PC-3 (cell line): ENCODE data around the gene NOD1. TPM values are rescaled to one million over a fixed set of nuclear protein-coding genes. Genes with fewer than 3 reads are reported as not detected.

ENCODE experiments used
- ATAC-seq: fragments of 200-7000 bp; cut with Tn5 transposase; 2 replicates; pipeline ENCODE4 v1.9.1; 2020; ENCODE audit warnings: mild to moderate bottlenecking, moderate library complexity
- BruUV-seq: library from RNA; stranded (reverse); fragments of 400-500 nt; replicated peaks from 2 replicates; lab custom pipeline; 2021; lab: Mats Ljungman, UMichigan
- CTCF ChIA-PET: fragments of 300-600 bp; sonication (Branson Sonifier 250); formaldehyde crosslinking; loops from one replicate; lab custom pipeline; 2022; ENCODE audit warnings: antibody characterized with exemption; lab: Charles Lee
- POLR2A ChIA-PET: fragments of 300-600 bp; sonication (Branson Sonifier 250); formaldehyde crosslinking; loops from one replicate; lab custom pipeline; 2022; ENCODE audit warnings: antibody characterized with exemption; ENCODE audit not compliant: unreplicated experiment; lab: Charles Lee
- DNase-seq: peaks from one replicate; pipeline ENCODE4 v3.0.0-alpha.2; 2015
- H2AFZ ChIP-seq: fragments of 300-600 bp; sonication (generic); 2 replicates; pipeline ENCODE4 v1.6.0; 2016; ENCODE audit warnings: antibody characterized with exemption, low read length
- H3F3A ChIP-seq: fragments of 300-600 bp; sonication (generic); one replicate; pipeline ENCODE4 v1.6.0; 2017; ENCODE audit warnings: antibody characterized with exemption, low read length, control low read depth, mild to moderate bottlenecking; ENCODE audit not compliant: unreplicated experiment
- H3K27ac ChIP-seq: fragments of 300-600 bp; sonication (generic); 2 replicates; pipeline ENCODE4 v1.5.1; 2016; ENCODE audit warnings: mild to moderate bottlenecking, low read length
- H3K27me3 ChIP-seq: fragments of 300-600 bp; sonication (generic); 2 replicates; pipeline ENCODE4 v1.6.1; 2016; ENCODE audit warnings: low read length, mixed read lengths
- H3K36me3 ChIP-seq: fragments of 300-600 bp; sonication (generic); 2 replicates; pipeline ENCODE4 v1.6.1; 2016; ENCODE audit warnings: low read depth, mixed run types, low read length, mixed read lengths
- H3K4me1 ChIP-seq: fragments of 300-600 bp; sonication (generic); 2 replicates; pipeline ENCODE4 v1.5.1; 2016; ENCODE audit warnings: low read length; ENCODE audit not compliant: insufficient read depth
- H3K4me2 ChIP-seq: fragments of 300-600 bp; sonication (generic); 2 replicates; pipeline ENCODE4 v1.6.0; 2016; ENCODE audit warnings: low read length
- H3K4me3 ChIP-seq: fragments of 300-600 bp; sonication (generic); 2 replicates; pipeline ENCODE4 v1.5.1; 2016; ENCODE audit warnings: mild to moderate bottlenecking, low read length, mixed read lengths
- H3K79me2 ChIP-seq: fragments of 300-600 bp; sonication (generic); 2 replicates; pipeline ENCODE4 v1.6.1; 2017; ENCODE audit warnings: low read length, mixed read lengths
- H3K9ac ChIP-seq: fragments of 300-600 bp; sonication (generic); 2 replicates; pipeline ENCODE4 v1.6.0; 2016; ENCODE audit warnings: mild to moderate bottlenecking, low read length
- H3K9me2 ChIP-seq: fragments of 300-600 bp; sonication (generic); replicated peaks from 2 replicates; pipeline ENCODE4 v1.6.1; 2016; ENCODE audit warnings: mixed run types, low read length, mixed read lengths
- H3K9me3 ChIP-seq: fragments of 300-600 bp; sonication (generic); 2 replicates; pipeline ENCODE4 v1.6.1; 2016; ENCODE audit warnings: low read length, mixed read lengths
- H4K20me1 ChIP-seq: fragments of 300-600 bp; sonication (generic); 2 replicates; pipeline ENCODE4 v1.6.1; 2016; ENCODE audit warnings: low read length, mixed read lengths
- EZH2 ChIP-seq: fragments of 300-600 bp; sonication (generic); IDR thresholded peaks from one replicate; pipeline ENCODE4 v1.6.1; 2017; ENCODE audit warnings: antibody characterized with exemption, mild to moderate bottlenecking, low read length; ENCODE audit not compliant: unreplicated experiment
- EZH2phosphoT487 ChIP-seq: fragments of 300-600 bp; sonication (generic); IDR thresholded peaks from 2 replicates; pipeline ENCODE4 v1.6.1; 2018; ENCODE audit warnings: mild to moderate bottlenecking, antibody characterized with exemption, low read length, borderline replicate concordance
- intact Hi-C: fragments of 100-400 bp; cut with micrococcal nuclease; formaldehyde crosslinking; loops from 2 replicates; pipeline ENCODE4 v1.9.0; 2023
- total RNA-seq: library from RNA; depleted of rRNA; stranded (reverse); fragments of >200 nt; gene quantifications from 2 replicates; pipeline ENCODE4 v1.2.3, GENCODE V29; 2014
- TF ChIP-seq, protein P1 (sequence below): fragments of 300-600 bp; sonication (generic); conservative IDR thresholded peaks from 2 replicates; pipeline ENCODE4 v1.5.1; 2017; ENCODE audit warnings: antibody characterized with exemption, low read depth, mild to moderate bottlenecking, low read length

Gene NOD1
- total RNA-seq, 1 experiment from 2014 or later, result 5.9 TPM

DNA sequence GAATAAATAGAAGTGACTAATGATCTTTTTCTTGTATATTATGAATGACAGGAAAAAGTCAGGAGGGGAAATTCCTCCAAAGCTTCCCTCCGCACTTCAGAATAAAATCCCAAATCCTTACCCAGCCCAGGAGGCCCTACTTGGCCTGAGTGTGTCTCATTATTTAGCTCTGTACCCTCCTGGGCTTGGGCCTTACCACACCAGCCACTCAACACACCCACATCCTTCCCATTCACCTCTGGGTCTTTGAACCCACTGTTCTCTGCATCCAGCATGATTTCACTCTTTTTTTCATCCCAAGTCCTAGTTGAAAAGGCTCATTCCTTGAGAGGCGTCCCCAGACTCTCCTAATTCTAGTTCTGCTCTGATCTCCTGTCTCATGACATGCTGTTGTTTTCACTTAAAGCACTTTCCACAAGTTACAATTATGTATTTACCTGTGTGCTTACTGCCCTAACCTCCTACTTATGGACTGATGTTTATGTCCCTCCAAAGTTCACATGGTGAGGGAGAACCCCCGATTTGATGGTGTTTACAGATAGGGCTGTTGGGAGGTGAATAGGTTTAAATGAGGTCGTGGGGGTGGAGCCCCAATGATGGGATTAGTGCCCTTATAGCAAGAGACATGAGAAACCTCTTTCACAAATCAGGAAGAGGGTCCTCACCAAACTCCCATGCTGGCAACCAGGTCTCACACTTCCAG, 6.4 kb downstream of the NOD1 start:
- H3K79me2 ChIP-seq, result peaks cover 36% of the 10 kb centered on the region
- H2AFZ ChIP-seq, result no peak overlapping the region
- no peak overlapping the region for H3K4me3 ChIP-seq
- no peaks in the 10 kb centered on the region for H3K36me3 ChIP-seq
- H3K4me1 ChIP-seq, result peaks cover 7% of the 10 kb centered on the region; the same call in 1 of the 2 replicates
- H4K20me1 ChIP-seq, result no peaks in the 10 kb centered on the region
- no TSS peak for BruUV-seq
- DNase-seq (no peak), ATAC-seq (no peak)
- CTCF ChIA-PET, result no interaction called here
- TF ChIP-seq, protein P1, sequence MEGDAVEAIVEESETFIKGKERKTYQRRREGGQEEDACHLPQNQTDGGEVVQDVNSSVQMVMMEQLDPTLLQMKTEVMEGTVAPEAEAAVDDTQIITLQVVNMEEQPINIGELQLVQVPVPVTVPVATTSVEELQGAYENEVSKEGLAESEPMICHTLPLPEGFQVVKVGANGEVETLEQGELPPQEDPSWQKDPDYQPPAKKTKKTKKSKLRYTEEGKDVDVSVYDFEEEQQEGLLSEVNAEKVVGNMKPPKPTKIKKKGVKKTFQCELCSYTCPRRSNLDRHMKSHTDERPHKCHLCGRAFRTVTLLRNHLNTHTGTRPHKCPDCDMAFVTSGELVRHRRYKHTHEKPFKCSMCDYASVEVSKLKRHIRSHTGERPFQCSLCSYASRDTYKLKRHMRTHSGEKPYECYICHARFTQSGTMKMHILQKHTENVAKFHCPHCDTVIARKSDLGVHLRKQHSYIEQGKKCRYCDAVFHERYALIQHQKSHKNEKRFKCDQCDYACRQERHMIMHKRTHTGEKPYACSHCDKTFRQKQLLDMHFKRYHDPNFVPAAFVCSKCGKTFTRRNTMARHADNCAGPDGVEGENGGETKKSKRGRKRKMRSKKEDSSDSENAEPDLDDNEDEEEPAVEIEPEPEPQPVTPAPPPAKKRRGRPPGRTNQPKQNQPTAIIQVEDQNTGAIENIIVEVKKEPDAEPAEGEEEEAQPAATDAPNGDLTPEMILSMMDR, result no peak
- no peak for TF ChIP-seq EZH2phosphoT487
- TF ChIP-seq EZH2, result no peak
- H3K9me2 ChIP-seq, result no peaks in the 10 kb centered on the region
- no peaks in the 10 kb centered on the region for H3K9me3 ChIP-seq
- intact Hi-C loops, result no loop called here
- POLR2A ChIA-PET, result no interaction called here
- H3K4me2 ChIP-seq, result no peak overlapping the region
- H3F3A ChIP-seq, result no peaks in the 10 kb centered on the region
- H3K27me3 ChIP-seq, result no peaks in the 10 kb centered on the region
- H3K9ac ChIP-seq, result no peak overlapping the region
- no peak overlapping the region for H3K27ac ChIP-seq

DNA sequence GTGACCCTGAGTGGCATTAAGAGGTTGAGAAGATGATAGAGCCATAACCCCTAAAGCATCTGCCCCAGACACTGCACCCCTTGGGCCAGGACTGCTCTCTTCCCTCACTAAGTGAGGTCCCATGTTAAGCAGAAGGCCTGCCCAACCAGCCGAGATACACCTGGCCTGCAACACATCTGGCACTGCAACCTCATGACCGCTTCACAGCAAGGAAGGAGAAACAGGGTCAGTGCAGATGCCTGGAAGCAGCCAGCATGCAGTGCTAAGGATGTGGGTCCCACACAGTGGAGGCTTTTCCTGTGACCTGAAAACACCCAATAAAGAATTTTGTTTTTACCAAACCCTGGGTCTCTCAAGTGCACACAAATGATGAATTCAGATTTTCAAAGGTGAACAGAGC, 7.4 kb downstream of the NOD1 start:
- peaks cover 25% of the 10 kb centered on the region for H3K79me2 ChIP-seq
- no TSS peak for BruUV-seq
- no peaks in the 10 kb centered on the region for H3K9me2 ChIP-seq
- H3K36me3 ChIP-seq, result no peaks in the 10 kb centered on the region
- H3K9ac ChIP-seq, result no peak overlapping the region
- no peaks in the 10 kb centered on the region for H3K9me3 ChIP-seq
- TF ChIP-seq, protein P1, result no peak
- TF ChIP-seq EZH2 (no peak), EZH2phosphoT487 (no peak)
- no peaks in the 10 kb centered on the region for H4K20me1 ChIP-seq
- no peak overlapping the region for H3K27ac ChIP-seq
- CTCF ChIA-PET, result interaction anchor here (1.0 kb wide), 1 partner anchor 93 kb away, joined by 3 read pairs; no protein-coding TSS in a partner anchor
- ATAC-seq (no peak), DNase-seq (no peak)
- no peak overlapping the region for H3K4me3 ChIP-seq
- no peak overlapping the region for H2AFZ ChIP-seq
- no peaks in the 10 kb centered on the region for H3F3A ChIP-seq
- H3K27me3 ChIP-seq, result no peaks in the 10 kb centered on the region
- intact Hi-C loops, result no loop called here
- no peak overlapping the region for H3K4me2 ChIP-seq
- POLR2A ChIA-PET, result no interaction called here
- H3K4me1 ChIP-seq, result peaks cover 4% of the 10 kb centered on the region; the same call in 1 of the 2 replicates

DNA sequence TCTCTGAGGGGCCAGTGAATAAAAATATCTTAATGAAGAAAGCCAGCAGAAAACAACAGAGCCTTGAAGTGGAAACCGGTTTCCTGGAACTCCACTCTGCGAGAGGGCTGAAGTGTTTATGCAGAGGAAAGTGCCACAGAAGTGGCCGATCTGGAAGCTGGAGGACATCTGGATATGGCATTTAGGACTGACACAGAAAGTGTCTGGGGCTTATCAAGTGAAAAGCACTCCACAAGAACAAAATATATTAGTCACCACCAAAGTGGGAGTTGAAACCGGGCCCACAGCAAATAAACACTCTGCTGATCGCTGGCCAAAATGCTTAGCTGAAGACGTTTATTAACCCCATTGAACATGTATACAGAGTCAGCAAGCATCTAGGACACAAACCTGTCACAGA, 7.8 kb downstream of the NOD1 start:
- H2AFZ ChIP-seq, result no peak overlapping the region
- H3K9me3 ChIP-seq, result no peaks in the 10 kb centered on the region
- peaks cover 4% of the 10 kb centered on the region; the same call in 1 of the 2 replicates for H3K4me1 ChIP-seq
- H3K79me2 ChIP-seq, result peaks cover 21% of the 10 kb centered on the region; the same call in 1 of the 2 replicates
- no peak overlapping the region for H3K4me3 ChIP-seq
- H3K9ac ChIP-seq, result no peak overlapping the region
- ATAC-seq, result peak; percentile 78
- no peak overlapping the region for H3K27ac ChIP-seq
- H3K36me3 ChIP-seq, result no peaks in the 10 kb centered on the region
- no TSS peak for BruUV-seq
- DNase-seq, result peak; percentile 16
- no peak for TF ChIP-seq EZH2phosphoT487
- TF ChIP-seq, protein P1, result no peak
- no peak for TF ChIP-seq EZH2
- CTCF ChIA-PET, result interaction anchor here (1.0 kb wide), 1 partner anchor 94 kb away, joined by 3 read pairs; no protein-coding TSS in a partner anchor
- H4K20me1 ChIP-seq, result no peaks in the 10 kb centered on the region
- H3F3A ChIP-seq, result no peaks in the 10 kb centered on the region
- no peaks in the 10 kb centered on the region for H3K9me2 ChIP-seq
- H3K4me2 ChIP-seq, result no peak overlapping the region
- no peaks in the 10 kb centered on the region for H3K27me3 ChIP-seq
- intact Hi-C loops, result no loop called here
- POLR2A ChIA-PET, result no interaction called here
